Measurements from ENCODE around the gene SFR1.

SFR1 gene

DNA sequence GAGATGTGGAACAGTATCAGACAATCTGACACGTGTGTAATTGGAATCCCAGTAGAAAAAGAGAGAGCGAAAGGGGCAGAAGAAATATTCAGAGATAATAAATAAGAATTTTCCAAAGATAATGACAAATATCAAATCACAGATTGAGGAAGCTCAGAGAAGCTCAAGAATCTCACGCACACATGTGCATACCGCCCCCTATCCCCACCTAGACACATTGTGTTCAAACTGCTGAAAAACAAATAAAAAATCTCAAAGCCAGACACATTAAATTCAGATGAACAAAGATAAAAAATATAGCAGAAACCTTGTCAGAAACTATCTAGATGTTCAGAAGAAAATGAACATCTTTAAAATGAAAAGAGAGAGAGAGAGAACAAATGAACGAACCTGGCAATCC lies 17.2 kb downstream of the SFR1 start:
- no peaks in the 10 kb centered on the region for H3K9me3 ChIP-seq
- no peaks in the 10 kb centered on the region for H3K36me3 ChIP-seq
- no peak for DNase-seq
- no peaks in the 10 kb centered on the region for H3K4me1 ChIP-seq
- H3K4me3 ChIP-seq (ENCODE audit: low read depth, low read length) = no peak overlapping the region
- H3K27me3 ChIP-seq = 0 out of 2 replicates have a peak, but pooled peaks cover under 1% of the 10 kb centered on the region
- peak; percentile 52 for TF ChIP-seq CTCF (IDR thresholded peaks at IDR 0.05; ENCODE audit: low read depth, low read length)

DNA sequence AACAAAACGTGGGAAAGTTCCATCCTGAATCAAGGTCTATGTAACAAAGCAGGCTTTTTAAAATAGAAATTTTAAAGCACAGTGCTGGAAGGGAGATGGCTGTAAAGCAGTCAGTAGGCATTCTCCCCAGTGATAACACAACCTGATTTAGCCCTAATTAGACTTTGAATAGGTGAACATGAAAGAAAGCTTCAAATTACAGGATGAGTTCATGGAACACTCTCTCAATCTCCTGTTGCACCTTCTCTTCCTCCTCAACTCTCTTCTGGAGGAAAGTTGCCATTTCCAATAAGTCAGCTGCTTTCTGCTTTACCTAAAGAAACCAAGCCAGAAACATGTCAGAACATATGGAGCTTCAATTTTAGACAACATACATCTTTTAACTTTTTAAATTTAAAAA lies 20.1 kb downstream of the SFR1 start:
- no peaks in the 10 kb centered on the region for H3K4me1 ChIP-seq
- H3K9me3 ChIP-seq = no peaks in the 10 kb centered on the region
- H3K27me3 ChIP-seq = peaks cover 2% of the 10 kb centered on the region; the same call in 1 of the 2 replicates
- H3K36me3 ChIP-seq = no peaks in the 10 kb centered on the region
- no peak for DNase-seq
- H3K4me3 ChIP-seq (ENCODE audit: low read depth, low read length) = no peak overlapping the region
- no peak for TF ChIP-seq CTCF (IDR thresholded peaks at IDR 0.05; ENCODE audit: low read depth, low read length)

GRCh38 chr10:104143829-104144228 lies 21.9 kb downstream of the SFR1 start:
- H3K9me3 ChIP-seq = no peaks in the 10 kb centered on the region
- TF ChIP-seq CTCF (IDR thresholded peaks at IDR 0.05; ENCODE audit: low read depth, low read length) = no peak
- peaks cover 2% of the 10 kb centered on the region; the same call in 1 of the 2 replicates for H3K27me3 ChIP-seq
- no peaks in the 10 kb centered on the region for H3K36me3 ChIP-seq
- no peaks in the 10 kb centered on the region for H3K4me1 ChIP-seq
- no peak overlapping the region for H3K4me3 ChIP-seq (ENCODE audit: low read depth, low read length)
- no peak for DNase-seq

GRCh38 chr10:104144931-104145330 lies 23.0 kb downstream of the SFR1 start:
- no peak for DNase-seq
- Histone ChIP-seq H3K9me3 (no peaks in the 10 kb centered on the region), H3K4me1 (no peaks in the 10 kb centered on the region), H3K27me3 (peaks cover 2% of the 10 kb centered on the region; the same call in 1 of the 2 replicates), H3K4me3 (ENCODE audit: low read depth, low read length) (no peak overlapping the region), H3K36me3 (no peaks in the 10 kb centered on the region)
- no peak for TF ChIP-seq CTCF (IDR thresholded peaks at IDR 0.05; ENCODE audit: low read depth, low read length)

DNA sequence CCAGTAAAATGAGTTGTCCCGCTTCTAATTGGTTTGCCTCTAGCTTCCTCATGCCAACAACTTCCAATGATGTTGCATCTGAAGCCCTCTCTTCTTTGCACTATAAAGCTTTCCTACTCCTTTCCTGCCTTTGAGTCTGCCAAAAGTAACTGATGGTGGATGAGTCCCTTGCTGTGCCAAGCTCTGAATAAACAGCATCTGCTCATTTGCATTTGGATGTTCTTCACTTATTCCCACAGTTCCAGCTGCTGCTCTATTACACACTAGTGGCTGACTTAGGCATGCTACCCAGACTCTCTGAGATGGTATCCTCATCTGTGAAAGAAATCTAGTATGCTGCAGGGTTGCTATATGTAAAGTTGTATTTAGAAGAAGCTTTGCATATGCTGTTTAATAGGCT lies 24.9 kb downstream of the SFR1 start:
- no peak for TF ChIP-seq CTCF (IDR thresholded peaks at IDR 0.05; ENCODE audit: low read depth, low read length)
- Histone ChIP-seq H3K4me1 (no peaks in the 10 kb centered on the region), H3K4me3 (ENCODE audit: low read depth, low read length) (no peak overlapping the region), H3K27me3 (peaks cover 2% of the 10 kb centered on the region; the same call in 1 of the 2 replicates), H3K36me3 (no peaks in the 10 kb centered on the region), H3K9me3 (no peaks in the 10 kb centered on the region)
- no peak for DNase-seq

DNA sequence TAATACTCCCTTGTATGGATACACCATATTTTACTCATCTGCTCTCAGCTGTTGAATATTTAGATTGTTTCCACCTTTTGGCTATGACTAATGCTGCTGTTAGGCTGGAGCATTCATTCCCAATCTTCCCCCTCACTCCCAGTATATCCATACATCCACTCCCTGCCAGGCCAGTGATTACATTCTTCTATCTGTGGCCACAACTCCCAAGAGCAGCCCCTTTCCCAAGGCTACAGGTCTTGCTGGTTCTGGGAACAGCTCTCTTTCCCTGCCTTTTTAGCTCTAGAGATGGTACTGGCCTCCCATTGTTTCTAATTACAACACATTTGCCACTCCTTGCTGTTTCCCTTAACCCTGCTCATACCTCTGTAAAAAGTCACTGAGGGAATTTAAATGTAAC lies 28.2 kb downstream of the SFR1 start:
- Histone ChIP-seq H3K4me1 (no peaks in the 10 kb centered on the region), H3K27me3 (peaks cover 2% of the 10 kb centered on the region; the same call in 1 of the 2 replicates), H3K4me3 (ENCODE audit: low read depth, low read length) (no peak overlapping the region), H3K36me3 (no peaks in the 10 kb centered on the region), H3K9me3 (no peaks in the 10 kb centered on the region)
- TF ChIP-seq CTCF (IDR thresholded peaks at IDR 0.05; ENCODE audit: low read depth, low read length) = no peak
- no peak for DNase-seq

Data from BE2C (cell line).